Adipocyte (in vitro differentiated cells): Measurements from ENCODE around the gene PIK3R6.
A peak's percentile ranks its signal among the peaks of the same experiment; 100 is the strongest.

Source experiments
- DNase-seq: peaks from one replicate; pipeline ENCODE4 v3.0.0-alpha.2; 2015; ENCODE audit warnings: low read depth
- H3K27me3 ChIP-seq: replicated peaks from 2 replicates; pipeline ENCODE4 v1.7.0; 2013; ENCODE audit warnings: mild to moderate bottlenecking, low read length, moderate library complexity; ENCODE audit not compliant: control insufficient read depth, insufficient read depth
- H3K36me3 ChIP-seq: 2 replicates; pipeline ENCODE4 v1.7.0; 2013; ENCODE audit warnings: low read length, mild to moderate bottlenecking, moderate library complexity; ENCODE audit not compliant: control insufficient read depth, insufficient read depth, severe bottlenecking
- H3K4me1 ChIP-seq: 2 replicates; pipeline ENCODE4 v1.7.0; 2013; ENCODE audit warnings: mild to moderate bottlenecking, low read length, moderate library complexity; ENCODE audit not compliant: control insufficient read depth, insufficient read depth
- H3K4me3 ChIP-seq: 2 replicates; pipeline ENCODE4 v1.7.0; 2013; ENCODE audit warnings: mild to moderate bottlenecking, low read length, moderate library complexity
- H3K9ac ChIP-seq: 2 replicates; pipeline ENCODE4 v1.7.0; 2013; ENCODE audit warnings: mild to moderate bottlenecking, low read length, moderate library complexity
- H3K9me3 ChIP-seq: 2 replicates; pipeline ENCODE4 v1.7.0; 2013; ENCODE audit warnings: mild to moderate bottlenecking, low read length, moderate library complexity; ENCODE audit not compliant: control insufficient read depth

The PIK3R6 gene

DNA sequence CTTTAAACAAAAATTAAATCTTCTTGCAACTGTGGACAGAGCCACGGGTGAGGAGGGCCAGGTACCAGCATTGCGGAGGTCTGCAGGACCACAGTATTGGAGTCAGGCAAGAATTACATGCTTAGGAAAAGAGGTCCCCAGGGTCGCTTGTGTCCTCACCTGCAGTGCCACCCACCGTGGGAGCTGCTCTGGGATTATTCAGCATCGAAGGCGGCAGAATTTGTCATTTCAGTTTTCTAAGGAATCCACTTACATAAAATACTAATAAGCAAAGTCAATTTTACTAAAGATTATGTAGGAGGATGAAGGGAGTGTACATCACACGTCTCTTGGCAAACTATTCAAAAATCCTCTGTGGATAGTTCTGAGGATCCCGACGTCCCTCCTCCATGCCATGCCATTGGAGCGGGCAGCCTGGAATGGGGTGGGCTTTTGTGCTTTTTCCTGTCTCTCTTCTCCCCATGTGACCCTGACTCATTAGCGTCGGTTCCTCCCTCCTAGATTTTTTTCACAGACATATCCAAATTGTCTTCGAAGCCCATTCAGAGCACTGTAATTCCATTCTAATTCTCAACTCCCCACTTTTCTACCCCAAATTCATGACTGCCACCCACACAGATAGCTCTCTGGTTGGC is 3.0 kb upstream of the PIK3R6 start:
- peaks cover 58% of the 10 kb centered on the region for H3K27me3 ChIP-seq

DNA sequence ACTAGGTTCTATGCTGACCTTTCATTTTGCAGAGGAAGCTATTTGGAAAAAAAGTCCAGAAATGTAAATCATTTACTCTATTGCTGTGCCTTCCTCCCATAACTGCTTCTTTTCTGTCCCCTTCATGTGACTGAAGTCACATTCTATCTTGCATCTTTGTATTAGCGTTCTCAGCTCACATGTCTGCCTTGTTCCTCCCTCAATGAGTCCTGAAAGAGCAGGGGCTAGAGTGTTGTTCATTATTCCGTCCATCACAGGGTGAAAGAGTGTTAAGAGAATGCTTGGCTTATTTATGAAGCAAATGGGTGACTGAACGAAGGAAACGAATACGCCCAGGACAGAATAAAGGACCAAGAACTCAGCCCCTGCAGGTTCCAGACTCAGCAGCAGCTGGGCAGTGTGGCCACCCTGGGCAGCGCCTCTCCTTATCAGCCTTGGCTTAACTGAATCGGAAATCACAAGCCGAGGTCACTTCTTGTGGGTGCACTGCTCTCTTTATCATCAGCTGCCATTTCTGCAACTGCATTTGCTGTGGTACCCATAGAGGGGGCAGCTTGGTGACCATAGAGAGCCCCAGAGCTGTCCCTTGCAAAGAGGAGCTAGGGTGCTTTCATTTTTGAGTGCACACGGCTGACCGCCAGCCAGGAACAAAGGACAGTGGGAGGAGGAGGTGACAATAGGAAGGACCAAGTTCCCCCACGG is 1.8 kb upstream of the PIK3R6 start:
- no peak overlapping the region for H3K4me3 ChIP-seq
- H3K9me3 ChIP-seq = peaks cover 5% of the 10 kb centered on the region
- peaks cover 53% of the 10 kb centered on the region for H3K27me3 ChIP-seq
- no peaks in the 10 kb centered on the region for H3K4me1 ChIP-seq
- no peak overlapping the region for H3K9ac ChIP-seq
- H3K36me3 ChIP-seq = no peaks in the 10 kb centered on the region
- DNase-seq = no peak

More for the DNA sequence above, 3.0 kb upstream of the PIK3R6 start:
- no peaks in the 10 kb centered on the region for H3K36me3 ChIP-seq
- DNase-seq = no peak
- no peak overlapping the region for H3K9ac ChIP-seq
- H3K9me3 ChIP-seq = peaks cover 5% of the 10 kb centered on the region
- H3K4me3 ChIP-seq = no peak overlapping the region
- no peaks in the 10 kb centered on the region for H3K4me1 ChIP-seq

DNA sequence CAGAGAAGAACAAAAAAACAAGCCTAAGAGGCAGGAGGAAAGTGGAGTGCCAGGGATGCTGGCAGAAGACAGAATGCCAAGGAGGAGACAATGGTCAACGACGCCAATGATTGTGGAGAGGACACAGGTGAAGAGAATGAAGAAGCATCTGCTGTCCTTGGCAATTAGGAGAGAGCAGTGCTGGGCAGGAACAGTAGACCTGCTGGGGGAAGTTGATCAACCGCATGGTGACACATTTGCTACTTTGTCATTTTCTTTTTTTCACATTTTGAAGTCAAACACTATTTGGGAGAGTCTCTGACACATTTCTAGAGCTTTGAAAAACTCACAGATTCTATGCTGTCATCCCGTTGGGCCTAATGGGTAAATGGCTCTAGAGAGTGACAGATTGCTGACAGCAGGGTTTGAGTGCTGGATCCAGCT is 1.1 kb upstream of the PIK3R6 start:
- DNase-seq = no peak
- Histone ChIP-seq H3K9ac (no peak overlapping the region), H3K36me3 (no peaks in the 10 kb centered on the region), H3K4me3 (no peak overlapping the region), H3K27me3 (peaks cover 47% of the 10 kb centered on the region), H3K4me1 (no peaks in the 10 kb centered on the region), H3K9me3 (peaks cover 5% of the 10 kb centered on the region)

DNA sequence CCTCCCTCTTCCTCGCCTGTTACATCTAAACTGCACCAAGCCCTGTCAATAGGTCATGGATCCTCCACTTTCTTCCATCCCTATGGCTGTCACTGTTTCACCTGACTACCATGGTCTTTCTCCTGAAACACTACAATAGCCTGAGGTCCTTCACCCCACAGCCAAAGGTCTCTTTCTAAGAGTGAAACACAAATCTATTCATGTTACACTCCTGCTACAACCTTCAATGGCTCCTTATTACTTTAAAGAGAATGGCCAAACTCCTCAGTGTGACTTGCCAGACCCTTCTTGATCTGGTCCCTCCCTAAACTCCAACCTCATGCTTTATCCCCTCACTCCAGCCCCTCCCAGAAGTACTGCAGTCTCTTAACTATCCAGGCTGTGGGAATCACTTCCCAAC is 618 bp upstream of the PIK3R6 start:
- no peaks in the 10 kb centered on the region for H3K4me1 ChIP-seq
- H3K27me3 ChIP-seq = peaks cover 43% of the 10 kb centered on the region
- DNase-seq = no peak
- no peak overlapping the region for H3K9ac ChIP-seq
- H3K4me3 ChIP-seq = no peak overlapping the region
- peaks cover 5% of the 10 kb centered on the region for H3K9me3 ChIP-seq
- H3K36me3 ChIP-seq = no peaks in the 10 kb centered on the region

DNA sequence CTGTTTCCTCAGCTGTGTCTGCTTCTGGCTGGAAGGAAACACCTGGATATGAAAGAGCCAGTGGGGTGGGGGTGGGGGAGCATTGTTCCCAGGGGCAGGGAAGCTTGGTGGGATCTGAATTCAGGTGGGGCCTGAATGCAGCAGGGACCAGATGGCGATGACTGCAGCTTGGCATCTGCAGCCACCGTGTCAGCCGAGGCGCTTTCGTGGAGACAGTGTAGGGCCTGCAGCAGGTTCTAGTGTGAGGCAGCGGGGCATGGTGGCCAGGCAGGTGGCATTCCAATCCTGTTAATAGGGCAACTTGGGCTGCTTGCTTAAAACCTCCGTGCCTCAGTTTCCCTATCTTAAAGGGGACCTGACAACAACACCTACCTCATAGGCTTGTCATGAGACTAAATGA is 1.7 kb downstream of the PIK3R6 start:
- no peak for DNase-seq
- no peaks in the 10 kb centered on the region for H3K4me1 ChIP-seq

DNA sequence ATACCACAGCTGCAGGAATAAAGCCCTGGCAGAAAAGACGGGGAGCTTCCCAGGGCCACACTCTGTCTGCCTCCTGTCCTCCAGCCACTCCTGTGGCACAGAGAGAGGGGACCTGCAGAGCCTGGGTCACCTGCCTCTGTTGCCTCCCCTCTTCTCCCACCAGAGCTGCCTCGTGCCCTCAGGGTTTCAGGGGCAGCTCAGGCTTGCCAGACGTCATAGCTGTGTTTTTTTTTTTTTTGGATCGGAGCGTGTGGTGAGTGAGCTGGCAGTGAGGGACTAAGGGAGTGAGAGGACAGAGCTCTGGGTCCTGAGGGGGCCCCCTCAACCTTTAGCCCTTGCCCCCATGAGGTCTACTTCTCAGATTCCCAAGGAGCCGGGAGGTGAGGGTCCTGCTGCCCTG is 2.1 kb downstream of the PIK3R6 start:
- Histone ChIP-seq H3K4me3 (no peak overlapping the region), H3K4me1 (no peaks in the 10 kb centered on the region), H3K27me3 (peaks cover 44% of the 10 kb centered on the region), H3K9me3 (no peaks in the 10 kb centered on the region), H3K36me3 (no peaks in the 10 kb centered on the region), H3K9ac (no peak overlapping the region)
- no peak for DNase-seq

More for the DNA sequence above, 1.7 kb downstream of the PIK3R6 start:
- H3K9ac ChIP-seq = no peak overlapping the region
- no peak overlapping the region for H3K4me3 ChIP-seq
- H3K9me3 ChIP-seq = peaks cover under 1% of the 10 kb centered on the region
- H3K36me3 ChIP-seq = no peaks in the 10 kb centered on the region
- peaks cover 44% of the 10 kb centered on the region for H3K27me3 ChIP-seq

DNA sequence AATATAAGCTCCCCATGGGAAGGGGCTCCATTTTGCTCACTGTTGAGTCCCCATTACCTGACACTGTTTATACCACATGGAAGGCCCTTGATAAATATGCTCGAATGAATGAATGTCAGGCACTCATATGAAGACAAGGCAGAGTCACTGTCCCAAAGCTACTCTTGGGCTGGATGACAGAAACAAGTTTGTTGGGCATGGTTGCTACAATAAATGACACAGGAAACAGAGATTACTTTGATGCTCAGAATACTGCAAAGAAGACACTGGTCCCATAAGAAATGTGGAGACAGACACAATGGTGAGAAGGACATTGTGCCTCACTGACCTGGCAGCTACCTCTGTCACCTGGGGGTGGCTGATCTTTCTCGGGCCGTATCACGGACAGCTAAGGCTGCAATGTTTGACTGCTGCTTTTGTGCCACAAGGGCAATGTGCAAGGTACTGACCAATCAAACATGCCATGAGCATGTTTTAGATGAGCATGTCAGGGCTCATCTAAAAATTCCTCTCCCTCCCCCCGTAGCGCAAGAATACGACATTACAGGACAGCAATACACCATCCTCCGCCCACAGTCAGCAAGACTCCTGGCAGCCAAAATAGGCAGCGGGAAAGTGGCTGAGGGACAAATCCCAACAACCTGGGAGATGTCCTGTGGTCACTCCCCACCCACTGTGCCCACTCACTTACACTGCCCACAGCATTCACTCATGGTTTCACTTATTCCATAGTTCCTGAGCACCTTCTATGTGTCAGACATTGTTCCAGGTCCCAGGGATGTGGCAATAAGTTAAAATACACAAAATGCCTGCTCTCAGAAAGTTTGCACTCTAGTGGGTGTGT is 5.0 kb downstream of the PIK3R6 start:
- peaks cover 20% of the 10 kb centered on the region for H3K27me3 ChIP-seq
- no peaks in the 10 kb centered on the region for H3K9me3 ChIP-seq
- no peak overlapping the region for H3K4me3 ChIP-seq
- DNase-seq = no peak
- no peaks in the 10 kb centered on the region for H3K36me3 ChIP-seq
- peaks cover 12% of the 10 kb centered on the region for H3K4me1 ChIP-seq
- H3K9ac ChIP-seq = no peak overlapping the region

DNA sequence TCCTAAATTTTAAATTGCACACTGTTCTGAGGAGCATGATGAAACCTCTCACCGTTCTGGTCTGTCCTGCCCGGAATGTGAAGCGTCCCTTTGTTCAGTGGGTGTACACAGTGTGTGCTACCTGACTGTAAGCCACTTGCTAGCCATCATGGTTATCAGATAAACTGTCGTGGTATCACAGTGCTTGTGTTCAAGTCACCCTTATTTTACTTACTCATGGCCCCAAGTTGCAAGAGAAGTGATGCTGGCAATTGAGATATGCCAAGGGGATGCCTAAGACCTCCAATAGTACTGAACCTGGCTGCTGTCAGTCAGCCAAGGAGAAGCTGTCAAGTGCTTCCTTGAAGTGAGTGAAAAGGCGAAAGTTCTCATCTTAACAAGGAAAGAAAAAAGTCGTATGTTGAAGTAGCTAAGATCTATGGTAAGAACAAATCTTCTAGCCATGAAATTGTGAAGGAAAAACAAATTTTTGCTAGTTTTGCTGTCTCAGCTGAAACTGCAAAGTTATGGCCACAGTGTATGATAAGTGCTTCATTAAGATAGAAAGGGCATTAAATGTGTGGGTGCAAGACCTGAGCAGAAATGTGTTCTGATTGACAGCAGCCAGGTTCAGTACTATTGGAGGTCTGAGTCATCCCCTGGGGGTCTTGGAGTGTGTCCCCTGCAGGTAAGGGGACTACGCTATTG is 5.8 kb downstream of the PIK3R6 start:
- peaks cover 13% of the 10 kb centered on the region for H3K27me3 ChIP-seq
- peaks cover 20% of the 10 kb centered on the region for H3K4me1 ChIP-seq
- no peak overlapping the region for H3K9ac ChIP-seq
- no peaks in the 10 kb centered on the region for H3K36me3 ChIP-seq
- DNase-seq = no peak
- no peak overlapping the region for H3K4me3 ChIP-seq
- H3K9me3 ChIP-seq = no peaks in the 10 kb centered on the region

DNA sequence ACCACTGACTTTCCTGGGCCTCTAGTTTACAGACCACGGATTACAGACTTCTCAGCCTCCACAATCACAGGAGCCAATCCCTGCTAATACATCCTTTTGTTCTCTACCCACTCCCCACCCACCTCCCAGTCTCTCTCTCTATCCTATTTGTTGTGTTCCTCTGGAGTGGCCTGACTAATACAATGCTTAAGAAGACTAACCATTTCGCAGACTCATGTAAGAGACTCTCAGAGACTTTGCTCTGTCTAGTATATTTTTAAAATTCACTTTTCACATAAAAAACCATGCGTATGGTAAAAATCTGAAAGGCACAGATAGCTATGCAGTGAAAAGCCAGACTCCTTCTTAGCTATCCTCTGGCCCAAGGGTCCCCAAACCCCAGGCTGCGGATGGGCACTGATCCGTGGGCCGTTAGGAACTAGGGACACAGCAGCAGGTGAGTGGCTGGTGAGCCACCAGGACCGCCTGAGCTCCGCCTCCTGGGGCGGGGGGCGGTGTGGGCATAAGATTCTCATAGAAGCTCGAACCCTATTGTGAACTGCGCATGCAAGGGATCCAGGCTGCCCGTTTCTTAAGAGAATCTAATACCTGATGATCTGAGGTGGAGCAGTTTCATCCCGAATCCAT is 7.6 kb downstream of the PIK3R6 start:
- Histone ChIP-seq H3K4me3 (no peak overlapping the region), H3K36me3 (no peaks in the 10 kb centered on the region), H3K4me1 (peaks cover 20% of the 10 kb centered on the region), H3K9ac (no peak overlapping the region), H3K27me3 (peaks cover 15% of the 10 kb centered on the region), H3K9me3 (no peaks in the 10 kb centered on the region)
- DNase-seq = no peak

DNA sequence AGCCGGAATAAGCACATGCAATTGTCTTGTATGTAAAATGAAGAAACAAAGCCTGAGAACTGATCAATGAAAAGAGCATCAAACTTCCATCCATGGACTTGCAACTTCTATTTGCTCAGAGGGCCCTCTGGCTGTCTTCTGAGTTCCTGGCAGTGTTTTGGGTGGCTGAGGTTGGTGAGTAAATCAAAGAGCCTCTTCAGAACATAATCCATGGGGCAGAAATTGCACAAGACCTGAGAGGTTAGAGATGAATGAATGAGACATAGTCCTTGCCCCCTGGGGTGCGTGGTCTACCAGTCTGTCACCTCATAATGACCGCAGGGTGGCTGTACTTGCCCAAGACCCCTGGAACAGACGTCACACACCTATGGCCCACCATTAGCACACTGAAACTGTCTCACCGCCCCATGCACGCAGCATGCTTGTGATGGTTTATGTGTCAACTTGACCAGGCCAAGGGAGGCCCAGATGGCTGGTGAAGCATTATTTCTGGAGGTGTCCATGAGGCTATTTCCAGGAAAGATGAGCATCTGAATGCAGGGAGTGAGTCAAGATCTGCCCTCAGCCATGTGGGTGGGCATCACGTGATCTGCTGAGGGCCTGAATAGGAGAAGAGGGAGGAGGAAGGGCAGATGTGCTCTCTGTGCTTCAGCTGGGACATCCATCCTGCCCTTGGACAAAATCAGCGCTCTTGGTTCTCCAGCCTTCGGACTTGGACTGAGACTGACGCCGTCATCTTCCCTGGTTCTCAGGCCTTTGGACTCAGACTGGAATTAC is 8.3 kb downstream of the PIK3R6 start:
- H3K9ac ChIP-seq = no peak overlapping the region
- peaks cover 15% of the 10 kb centered on the region for H3K27me3 ChIP-seq
- H3K4me3 ChIP-seq = no peak overlapping the region
- H3K9me3 ChIP-seq = no peaks in the 10 kb centered on the region
- peaks cover 20% of the 10 kb centered on the region for H3K4me1 ChIP-seq
- no peaks in the 10 kb centered on the region for H3K36me3 ChIP-seq
- DNase-seq = peak; percentile 22
